ENCODE data around the gene OR10A4. TPM values are rescaled to one million over a fixed set of nuclear protein-coding genes. Genes with fewer than 3 reads are reported as not detected.
"Not testable (repeated sequence)": the region's sequence is repeated elsewhere in the genome, so short reads cannot be mapped to it uniquely, and the experiment has no call there.

OR10A4 gene
- not detected for polyA plus RNA-seq (ENCODE audit: insufficient read length in 4 of 4)

- no peak for DNase-seq (ENCODE audit: low read depth in 4 of 4, low spot score in 3 of 4)
These were observed at the start of gene OR10A4 for GRCh38 chr11:6876325-6876724. TSS of gene OR10A4 (plus strand) at chr11:6876625. CDS start at chr11:6876648, 23 bp downstream.

GRCh38 chr11:6828103-6828502 lies 48.3 kb upstream of the OR10A4 start:
- no peak for DNase-seq (ENCODE audit: low read depth in 4 of 4, low spot score in 3 of 4)

GRCh38 chr11:6833356-6833755 lies 43.1 kb upstream of the OR10A4 start:
- DNase-seq (ENCODE audit: low read depth in 4 of 4, low spot score in 3 of 4) = no peak

- no peak for DNase-seq (ENCODE audit: low read depth in 4 of 4, low spot score in 3 of 4)
These were observed 42.4 kb upstream of the OR10A4 start for GRCh38 chr11:6834021-6834420.

GRCh38 chr11:6841694-6842093 lies 34.7 kb upstream of the OR10A4 start:
- DNase-seq (ENCODE audit: low read depth in 4 of 4, low spot score in 3 of 4) = no peak

GRCh38 chr11:6843670-6844069 lies 32.8 kb upstream of the OR10A4 start:
- no peak for DNase-seq (ENCODE audit: low read depth in 4 of 4, low spot score in 3 of 4)

GRCh38 chr11:6844356-6844755 lies 32.1 kb upstream of the OR10A4 start:
- DNase-seq (ENCODE audit: low read depth in 4 of 4, low spot score in 3 of 4) = no peak

- no peak for DNase-seq (ENCODE audit: low read depth in 4 of 4, low spot score in 3 of 4)
These were observed 31.0 kb upstream of the OR10A4 start, which contains the start of gene OR10A5 for GRCh38 chr11:6845383-6845782. TSS of gene OR10A5 (plus strand) at chr11:6845683. CDS start at chr11:6845683, 0 bp downstream.

- DNase-seq (ENCODE audit: low read depth in 4 of 4, low spot score in 3 of 4) = no peak
These were observed 25.9 kb upstream of the OR10A4 start for GRCh38 chr11:6850526-6850925.

GRCh38 chr11:6854801-6855200 lies 21.6 kb upstream of the OR10A4 start:
- DNase-seq (ENCODE audit: low read depth in 4 of 4, low spot score in 3 of 4) = not testable (repeated sequence)

- DNase-seq (ENCODE audit: low read depth in 4 of 4, low spot score in 3 of 4) = peak in 1 of 4 donors; percentile 1
These were observed 20.4 kb upstream of the OR10A4 start for GRCh38 chr11:6855971-6856541.

- DNase-seq (ENCODE audit: low read depth in 4 of 4, low spot score in 3 of 4) = no peak
These were observed 19.6 kb upstream of the OR10A4 start for GRCh38 chr11:6856871-6857270.

GRCh38 chr11:6862961-6863360 lies 13.5 kb upstream of the OR10A4 start, which contains the start of gene OR10A2:
TSS of gene OR10A2 (plus strand) at chr11:6863057. CDS start at chr11:6869755, 6,698 bp downstream.
- DNase-seq (ENCODE audit: low read depth in 4 of 4, low spot score in 3 of 4) = no peak

- no peak for DNase-seq (ENCODE audit: low read depth in 4 of 4, low spot score in 3 of 4)
These were observed 12.0 kb upstream of the OR10A4 start for GRCh38 chr11:6864438-6864837.

GRCh38 chr11:6871278-6871677 lies 5.1 kb upstream of the OR10A4 start:
- DNase-seq (ENCODE audit: low read depth in 4 of 4, low spot score in 3 of 4) = no peak

- no peak for DNase-seq (ENCODE audit: low read depth in 4 of 4, low spot score in 3 of 4)
These were observed 664 bp upstream of the OR10A4 start for GRCh38 chr11:6875761-6876160.

GRCh38 chr11:6876914-6877313 lies 489 bp downstream of the OR10A4 start:
- no peak for DNase-seq (ENCODE audit: low read depth in 4 of 4, low spot score in 3 of 4)

- DNase-seq (ENCODE audit: low read depth in 4 of 4, low spot score in 3 of 4) = no peak
These were observed 6.3 kb downstream of the OR10A4 start for GRCh38 chr11:6882751-6883150.

- not testable (repeated sequence) for DNase-seq (ENCODE audit: low read depth in 4 of 4, low spot score in 3 of 4)
These were observed 11.3 kb downstream of the OR10A4 start for GRCh38 chr11:6887711-6888110.

GRCh38 chr11:6888830-6889229 lies 12.4 kb downstream of the OR10A4 start:
- no peak for DNase-seq (ENCODE audit: low read depth in 4 of 4, low spot score in 3 of 4)

- no peak for DNase-seq (ENCODE audit: low read depth in 4 of 4, low spot score in 3 of 4)
These were observed 13.4 kb downstream of the OR10A4 start for GRCh38 chr11:6889835-6890234.

GRCh38 chr11:6892400-6892799 lies 16.0 kb downstream of the OR10A4 start, which contains the start of gene OR2D2:
TSS of gene OR2D2 (minus strand) at chr11:6892500. CDS start at chr11:6892500, 0 bp downstream.
- DNase-seq (ENCODE audit: low read depth in 4 of 4, low spot score in 3 of 4) = no peak

- DNase-seq (ENCODE audit: low read depth in 4 of 4, low spot score in 3 of 4) = no peak
These were observed 17.7 kb downstream of the OR10A4 start for GRCh38 chr11:6894097-6894496.

Measured in left renal pelvis (tissue), 4 donors.